Erythroblast (primary cell): ENCODE results near the gene BPIFB6.

ENCODE experiments used
- GATA1 ChIP-seq: IDR thresholded peaks from 2 replicates; pipeline ENCODE4 v1.6.1; 2011; ENCODE audit warnings: low read depth, mild to moderate bottlenecking, control low read depth, low read length, moderate library complexity
- POLR2A ChIP-seq: IDR thresholded peaks from 2 replicates; pipeline ENCODE4 v1.6.1; 2011; ENCODE audit warnings: mild to moderate bottlenecking, low read length

GRCh38 chr20:33026779-33027759, 4.4 kb upstream of the BPIFB6 start:
- TF ChIP-seq POLR2A, result no peak
- no peak for TF ChIP-seq GATA1
